Lower leg skin (tissue), 4 donors: ENCODE results near the gene RAP2A. TPM values are rescaled to one million over a fixed set of nuclear protein-coding genes. Genes with fewer than 3 reads are reported as not detected.

Experiments used
- DNase-seq, 2 donors: peaks; one replicate each; pipeline ENCODE4 v3.0.0-alpha.2; 2019; ENCODE audit warnings: low spot score in 2 of 2
- H3K4me3 ChIP-seq: fragments of 200-600 bp; sonication (generic); 2 replicates; pipeline ENCODE4 v1.5.1; 2017; ENCODE audit warnings: mild to moderate bottlenecking, low read depth; ENCODE audit not compliant: poor library complexity, severe bottlenecking
- CTCF ChIP-seq, 3 donors: fragments of 450-650 bp; IDR thresholded peaks; one replicate each; pipeline ENCODE4 v1.5.1; 2016; ENCODE audit warnings: antibody characterized with exemption in 3 of 3, mild to moderate bottlenecking in 3 of 3, moderate library complexity in 2 of 3
- POLR2A ChIP-seq, 2 donors: fragments of 450-650 bp; IDR thresholded peaks; one replicate each; pipeline ENCODE4 v1.6.1; 2016 to 2017; ENCODE audit warnings: antibody characterized with exemption in 2 of 2, mild to moderate bottlenecking in 1 of 2, moderate library complexity in 1 of 2
- WGBS, 2 donors: methylation state at CpG; one replicate each; pipeline ENCODE4 v1.1.5; 2018; 5-methylcytosine and 5-hydroxymethylcytosine counted together
- intact Hi-C: fragments of 100-400 bp; cut with DNase I; formaldehyde crosslinking; loops from one replicate; pipeline ENCODE4 v1.15.0; 2023; ENCODE audit warnings: low total_unique reads
- total RNA-seq, 4 donors: library from RNA; depleted of rRNA; stranded (reverse); fragments of >200 nt; gene quantifications; one replicate each; pipeline ENCODE4 v1.1.0, GENCODE V29; 2016

Gene RAP2A
- total RNA-seq, 4 donors from 2014 or later, result 8.4 to 14.8 (median 10.3) TPM

- intact Hi-C loops, result no loop called here
- no peak for TF ChIP-seq CTCF (IDR thresholded peaks at IDR 0.05)
- TF ChIP-seq POLR2A (IDR thresholded peaks at IDR 0.05), result no peak
- no peak overlapping the region for H3K4me3 ChIP-seq
- no peak for DNase-seq
Observed at GRCh38 chr13:97441368-97441767, 7.4 kb downstream of the RAP2A start.

GRCh38 chr13:97445522-97446187 lies 11.7 kb downstream of the RAP2A start:
- DNase-seq, result no peak
- no peak overlapping the region for H3K4me3 ChIP-seq
- no peak for TF ChIP-seq POLR2A (IDR thresholded peaks at IDR 0.05)
- no peak for TF ChIP-seq CTCF (IDR thresholded peaks at IDR 0.05)
- intact Hi-C loops, result no loop called here

GRCh38 chr13:97446448-97446847 lies 12.5 kb downstream of the RAP2A start:
- intact Hi-C loops, result no loop called here
- no peak overlapping the region for H3K4me3 ChIP-seq
- DNase-seq, result no peak
- WGBS, 2 donors, result 89 to 94% methylated on average over 5 of the region's 5 CpGs
- TF ChIP-seq CTCF (IDR thresholded peaks at IDR 0.05) (no peak), POLR2A (IDR thresholded peaks at IDR 0.05) (no peak)

- TF ChIP-seq POLR2A (IDR thresholded peaks at IDR 0.05), result no peak
- no peak for TF ChIP-seq CTCF (IDR thresholded peaks at IDR 0.05)
- 89 to 94% methylated on average over 5 of the region's 5 CpGs for WGBS, 2 donors
- no peak for DNase-seq
- intact Hi-C loops, result no loop called here
- no peak overlapping the region for H3K4me3 ChIP-seq
Observed at GRCh38 chr13:97448503-97449251, 14.7 kb downstream of the RAP2A start.

GRCh38 chr13:97454699-97455098 lies 20.7 kb downstream of the RAP2A start:
- DNase-seq, result no peak
- TF ChIP-seq POLR2A (IDR thresholded peaks at IDR 0.05) (no peak), CTCF (IDR thresholded peaks at IDR 0.05) (no peak)
- no peak overlapping the region for H3K4me3 ChIP-seq
- intact Hi-C loops, result no loop called here
